Erythroblast (primary cell): ENCODE results near the gene PGAP1.

Source experiments
- DNase-seq, 2 experiments: peaks; one replicate each; lab custom pipeline; 2025; lab: John Stamatoyannopoulos, UW
- GATA1 ChIP-seq: IDR thresholded peaks from 2 replicates; pipeline ENCODE4 v1.6.1; 2011; ENCODE audit warnings: low read depth, mild to moderate bottlenecking, control low read depth, low read length, moderate library complexity
- POLR2A ChIP-seq: IDR thresholded peaks from 2 replicates; pipeline ENCODE4 v1.6.1; 2011; ENCODE audit warnings: mild to moderate bottlenecking, low read length

The PGAP1 gene, protein sequence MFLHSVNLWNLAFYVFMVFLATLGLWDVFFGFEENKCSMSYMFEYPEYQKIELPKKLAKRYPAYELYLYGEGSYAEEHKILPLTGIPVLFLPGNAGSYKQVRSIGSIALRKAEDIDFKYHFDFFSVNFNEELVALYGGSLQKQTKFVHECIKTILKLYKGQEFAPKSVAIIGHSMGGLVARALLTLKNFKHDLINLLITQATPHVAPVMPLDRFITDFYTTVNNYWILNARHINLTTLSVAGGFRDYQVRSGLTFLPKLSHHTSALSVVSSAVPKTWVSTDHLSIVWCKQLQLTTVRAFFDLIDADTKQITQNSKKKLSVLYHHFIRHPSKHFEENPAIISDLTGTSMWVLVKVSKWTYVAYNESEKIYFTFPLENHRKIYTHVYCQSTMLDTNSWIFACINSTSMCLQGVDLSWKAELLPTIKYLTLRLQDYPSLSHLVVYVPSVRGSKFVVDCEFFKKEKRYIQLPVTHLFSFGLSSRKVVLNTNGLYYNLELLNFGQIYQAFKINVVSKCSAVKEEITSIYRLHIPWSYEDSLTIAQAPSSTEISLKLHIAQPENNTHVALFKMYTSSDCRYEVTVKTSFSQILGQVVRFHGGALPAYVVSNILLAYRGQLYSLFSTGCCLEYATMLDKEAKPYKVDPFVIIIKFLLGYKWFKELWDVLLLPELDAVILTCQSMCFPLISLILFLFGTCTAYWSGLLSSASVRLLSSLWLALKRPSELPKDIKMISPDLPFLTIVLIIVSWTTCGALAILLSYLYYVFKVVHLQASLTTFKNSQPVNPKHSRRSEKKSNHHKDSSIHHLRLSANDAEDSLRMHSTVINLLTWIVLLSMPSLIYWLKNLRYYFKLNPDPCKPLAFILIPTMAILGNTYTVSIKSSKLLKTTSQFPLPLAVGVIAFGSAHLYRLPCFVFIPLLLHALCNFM

DNA sequence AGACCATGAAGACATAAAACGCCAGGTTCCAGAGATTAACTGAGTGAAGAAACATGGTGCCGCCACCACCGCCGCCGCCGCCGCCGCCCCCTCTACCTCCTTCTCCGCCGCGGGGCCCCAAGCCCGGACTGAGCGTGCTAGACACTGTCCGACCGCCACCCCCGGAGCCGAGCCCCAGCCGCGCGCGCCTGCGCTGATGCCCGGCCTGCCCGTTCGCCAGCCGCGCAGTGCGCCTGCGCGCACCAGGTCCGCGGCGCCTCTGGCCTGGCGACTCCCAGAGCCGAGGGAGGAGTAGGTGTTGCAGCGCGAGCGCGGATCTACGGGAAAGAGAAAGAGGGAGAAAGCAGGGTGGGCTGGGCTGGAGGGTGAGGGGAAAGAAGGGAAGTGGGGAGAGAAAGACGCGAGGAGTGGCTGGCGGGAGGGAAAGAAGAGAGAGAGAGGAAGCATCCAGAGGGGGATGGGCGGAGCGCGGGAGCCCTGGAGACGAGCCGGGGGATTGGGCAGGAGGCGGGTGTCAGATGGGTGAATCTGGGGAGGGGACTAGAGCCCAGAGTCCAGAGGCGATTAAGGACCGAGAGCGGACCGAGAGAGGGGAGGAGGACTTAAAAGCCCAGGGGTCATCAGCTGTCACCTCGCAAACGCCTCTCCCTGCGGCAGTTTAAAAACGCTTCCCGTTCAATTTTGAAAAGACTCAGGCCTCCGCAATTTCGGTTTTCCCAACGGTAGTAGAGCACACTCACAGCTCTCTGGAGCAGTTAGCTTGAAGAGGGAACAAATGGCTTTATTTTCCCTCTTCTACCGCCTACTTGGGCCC, at the start of gene PGAP1:
PGAP1 (minus strand) TSS at position 146 of the 814 bp plus-strand sequence; CDS start at position 55, 91 bp downstream.
- TF ChIP-seq POLR2A (peak; percentile 17), GATA1 (no peak)
- DNase-seq = peak; percentile 85 to 90

DNA sequence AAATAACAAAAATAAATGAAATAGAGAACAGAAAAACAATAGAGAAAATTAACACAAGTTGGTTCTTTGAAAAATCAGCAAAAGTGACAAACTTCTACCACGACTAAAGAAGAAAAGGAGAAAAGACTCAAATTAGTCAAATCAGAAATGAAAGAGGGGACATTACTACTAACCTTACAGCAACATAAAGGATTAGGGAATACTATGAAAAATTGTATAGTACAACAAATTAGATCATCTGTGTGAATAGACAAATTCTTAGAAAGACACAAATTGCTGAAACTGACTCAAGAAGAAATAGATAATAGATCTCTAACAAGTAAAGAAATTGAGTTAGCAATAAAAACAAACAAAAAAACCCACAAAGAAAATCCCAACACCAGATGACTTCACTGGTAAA, 48.5 kb upstream of the PGAP1 start:
- DNase-seq = no peak
- TF ChIP-seq POLR2A (no peak), GATA1 (no peak)

DNA sequence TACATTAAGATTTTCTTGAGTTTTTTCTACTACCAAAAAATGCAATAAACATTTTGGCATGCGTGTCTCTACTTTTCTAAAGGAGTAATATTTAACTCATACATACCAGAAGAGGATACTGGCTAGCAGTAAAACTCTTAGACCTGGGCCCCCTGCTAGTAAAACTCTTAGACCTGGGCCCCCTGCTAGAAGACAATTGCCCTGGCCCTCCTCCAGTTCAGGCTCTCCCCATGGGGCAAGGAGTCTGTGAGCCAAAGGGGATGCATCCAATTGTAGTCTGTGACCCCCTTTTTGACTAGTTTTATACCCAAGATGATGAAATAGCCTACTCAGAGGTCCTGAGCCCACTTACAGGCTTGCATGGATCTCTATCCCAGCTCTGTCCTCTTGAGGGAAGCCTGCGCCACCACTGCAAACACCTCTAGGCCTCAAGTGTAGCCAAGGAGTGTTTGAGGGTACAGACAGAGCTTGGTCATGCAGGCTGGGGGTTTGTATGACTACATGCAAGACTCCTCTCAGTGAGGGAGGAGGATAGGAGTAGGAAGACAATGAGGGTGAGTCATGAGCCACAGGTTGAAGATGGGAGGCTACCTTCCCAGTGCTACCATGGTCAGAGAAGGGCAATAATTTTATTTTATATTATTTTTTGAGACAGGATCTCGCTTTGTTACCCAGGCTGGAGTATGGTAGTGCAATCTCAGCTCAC, 45.2 kb upstream of the PGAP1 start:
- TF ChIP-seq GATA1 = no peak
- no peak for TF ChIP-seq POLR2A
- DNase-seq = no peak

DNA sequence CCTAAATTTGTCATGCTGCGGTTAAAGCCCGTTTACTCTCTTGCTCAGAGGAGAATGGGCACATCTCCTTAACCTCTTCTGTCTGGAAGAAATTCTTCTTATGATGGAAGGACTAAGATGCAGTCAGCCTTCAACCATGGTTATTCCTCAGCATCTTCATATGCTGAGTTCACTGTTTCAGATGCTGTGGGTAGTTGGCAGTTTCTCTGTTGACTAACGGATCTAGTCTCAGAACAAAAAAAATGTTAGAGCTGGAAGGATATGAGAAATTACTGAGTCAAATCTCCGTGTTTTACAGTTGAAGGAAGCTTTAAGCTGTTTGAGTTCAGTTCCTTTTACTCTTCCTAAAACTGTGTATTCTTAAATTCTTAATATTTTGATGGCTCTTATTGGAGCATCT, 43.6 kb upstream of the PGAP1 start:
- no peak for TF ChIP-seq POLR2A
- TF ChIP-seq GATA1 = no peak

DNA sequence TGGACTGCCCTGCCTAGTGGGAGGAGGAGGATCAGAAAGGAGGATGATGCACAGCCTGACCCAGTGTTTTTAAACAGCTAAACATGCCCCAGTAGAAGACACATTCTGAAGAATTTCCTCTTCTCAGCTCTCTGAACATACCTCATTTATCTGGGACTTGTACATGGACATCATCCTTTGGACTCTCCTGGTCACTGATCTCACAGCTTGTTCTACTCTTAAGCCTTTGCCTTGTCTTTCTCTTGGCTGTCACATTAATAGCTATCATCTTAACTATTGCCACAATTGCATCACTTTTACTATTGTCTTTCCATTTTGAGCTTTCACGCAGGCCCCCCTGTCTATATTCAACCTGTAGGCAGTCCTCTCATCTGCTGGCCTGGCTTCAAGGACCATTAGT, 42.0 kb upstream of the PGAP1 start:
- TF ChIP-seq POLR2A = no peak
- TF ChIP-seq GATA1 = no peak
- DNase-seq = no peak

More for the DNA sequence above, 43.6 kb upstream of the PGAP1 start:
- no peak for DNase-seq

DNA sequence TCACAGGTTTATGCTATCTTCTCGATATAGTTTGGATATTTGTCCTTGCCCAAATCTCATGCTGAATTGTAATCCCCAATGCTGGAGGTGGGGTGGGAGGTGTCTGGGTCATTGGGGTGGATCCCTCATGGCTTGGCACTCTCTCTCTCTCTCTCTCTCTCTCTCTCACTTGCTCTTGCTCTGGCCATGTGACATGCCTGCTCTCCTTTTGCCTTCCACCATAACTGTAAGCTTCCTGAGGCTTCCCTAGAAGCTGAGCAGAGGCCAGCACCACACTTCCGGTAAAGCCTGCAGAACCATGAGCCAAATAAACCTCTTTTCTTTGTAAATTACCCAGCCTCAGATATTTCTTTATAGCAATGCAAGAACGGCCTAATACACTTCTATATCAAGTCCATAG, 41.3 kb upstream of the PGAP1 start:
- DNase-seq = no peak
- TF ChIP-seq GATA1 (no peak), POLR2A (no peak)

DNA sequence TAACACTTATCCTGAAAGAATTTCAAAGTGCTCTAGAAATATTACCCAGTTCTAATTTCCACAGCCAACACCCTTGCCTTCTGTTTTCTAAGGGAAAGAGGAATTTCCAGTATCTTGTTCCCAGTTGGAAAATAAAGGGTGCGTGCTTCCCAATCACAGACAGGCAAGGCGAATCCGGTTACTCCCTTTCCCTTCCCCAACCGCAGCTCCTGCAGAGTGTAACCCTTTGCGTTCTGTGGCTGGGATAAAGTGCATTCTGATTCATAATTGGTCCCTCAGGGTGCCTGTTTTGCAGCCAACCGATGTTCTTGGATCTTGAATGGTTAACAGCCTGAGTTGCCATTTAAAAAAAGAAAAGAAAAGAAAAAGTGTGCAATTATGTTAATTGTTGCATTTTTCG, 40.6 kb upstream of the PGAP1 start:
- no peak for TF ChIP-seq GATA1
- no peak for TF ChIP-seq POLR2A
- no peak for DNase-seq

DNA sequence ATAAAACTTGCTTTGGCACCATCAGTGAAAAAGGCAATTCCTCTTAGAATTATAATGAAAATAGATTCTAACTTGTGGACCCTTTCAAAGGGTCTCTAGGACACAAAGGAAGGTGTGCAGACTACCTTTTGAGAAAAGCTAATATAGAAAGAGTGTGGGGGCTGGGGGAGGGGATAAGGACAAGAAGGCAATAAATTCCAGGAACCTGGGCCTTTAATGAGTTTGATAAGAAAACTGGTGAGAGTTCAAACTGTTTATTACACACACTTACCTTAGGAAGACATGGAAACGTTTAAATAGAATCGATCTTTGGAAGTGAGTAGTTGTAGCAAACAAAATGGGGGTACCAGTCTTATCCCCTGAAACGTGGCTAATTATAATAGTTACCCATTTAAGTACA, 39.6 kb upstream of the PGAP1 start:
- TF ChIP-seq GATA1 (no peak), POLR2A (no peak)
- no peak for DNase-seq

DNA sequence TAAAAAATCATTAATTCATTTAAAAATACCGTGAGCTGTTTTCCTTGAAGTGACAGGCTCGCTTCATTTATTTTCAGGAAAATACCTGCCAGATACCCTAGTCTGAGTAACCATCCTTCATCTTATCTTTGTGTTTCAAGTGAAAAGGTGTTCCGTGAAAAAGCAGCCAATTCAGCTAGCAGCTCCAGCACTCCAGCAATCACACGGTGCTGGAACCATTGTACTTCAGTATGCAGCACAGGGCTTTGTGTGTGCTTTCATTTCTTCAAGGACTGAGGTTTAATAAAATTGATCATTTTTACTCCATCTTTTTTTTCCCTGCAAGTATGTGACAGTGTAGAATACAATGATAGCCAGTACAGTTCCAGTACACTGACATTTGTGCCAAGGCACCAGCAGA, 39.1 kb upstream of the PGAP1 start:
- no peak for DNase-seq
- TF ChIP-seq GATA1 (no peak), POLR2A (no peak)

DNA sequence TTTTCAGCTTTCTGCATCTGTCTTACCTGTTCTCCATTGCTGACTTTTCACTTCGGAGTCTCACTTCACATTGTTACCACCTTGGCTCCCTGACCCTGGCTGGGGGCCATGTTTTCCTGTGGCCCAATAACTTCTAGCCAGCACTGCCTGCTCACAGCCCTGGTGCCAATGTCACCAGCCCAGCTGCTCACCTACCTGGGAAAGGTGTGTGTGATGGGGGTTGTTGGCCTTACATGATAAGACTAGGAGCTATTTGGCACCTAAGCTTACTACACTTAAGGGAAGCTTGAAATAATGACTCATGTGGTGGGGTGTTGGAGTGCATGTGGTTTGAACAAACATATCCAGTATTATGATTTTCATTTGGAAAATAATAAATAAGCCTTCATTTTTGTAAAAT, 37.5 kb upstream of the PGAP1 start:
- no peak for DNase-seq
- TF ChIP-seq GATA1 (no peak), POLR2A (no peak)

DNA sequence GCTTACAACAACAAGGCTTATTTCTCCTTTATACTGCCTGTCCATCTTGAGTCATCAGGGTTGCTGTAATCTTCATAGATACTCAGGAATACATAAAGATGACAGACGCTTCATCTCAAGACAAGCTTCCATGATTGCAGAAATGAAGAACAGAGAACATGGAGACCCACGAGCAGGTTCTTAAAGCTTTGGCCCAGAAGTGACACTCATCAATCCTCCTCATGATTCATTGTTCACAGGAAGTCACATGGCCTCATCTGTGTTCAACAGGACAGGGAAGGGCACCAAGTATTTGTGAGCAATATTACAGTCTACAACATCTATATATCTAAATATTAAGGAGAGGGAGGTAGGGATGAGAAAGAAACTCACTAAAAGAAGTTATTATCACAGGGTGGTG, 36.5 kb upstream of the PGAP1 start:
- DNase-seq = no peak
- TF ChIP-seq POLR2A (no peak), GATA1 (no peak)

DNA sequence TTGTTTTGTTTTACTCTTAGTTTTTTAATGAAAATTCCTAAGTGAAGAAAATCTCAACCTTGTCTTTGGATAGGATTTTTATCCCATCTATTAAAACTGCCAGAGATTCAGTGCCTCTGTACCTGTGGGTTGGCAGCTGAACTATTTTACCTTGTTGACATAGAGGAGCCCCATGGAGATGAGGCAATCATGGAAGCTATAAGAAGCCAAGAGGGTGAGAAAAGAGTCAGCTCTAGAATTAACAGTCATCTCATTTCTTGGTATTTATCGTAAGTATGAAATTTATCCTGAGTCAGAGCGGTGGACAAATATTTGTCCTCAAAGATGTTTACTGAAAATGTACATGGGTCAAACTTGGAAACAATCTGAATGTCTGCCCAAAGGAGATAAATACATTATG, 35.8 kb upstream of the PGAP1 start:
- DNase-seq = no peak
- TF ChIP-seq GATA1 (no peak), POLR2A (no peak)

DNA sequence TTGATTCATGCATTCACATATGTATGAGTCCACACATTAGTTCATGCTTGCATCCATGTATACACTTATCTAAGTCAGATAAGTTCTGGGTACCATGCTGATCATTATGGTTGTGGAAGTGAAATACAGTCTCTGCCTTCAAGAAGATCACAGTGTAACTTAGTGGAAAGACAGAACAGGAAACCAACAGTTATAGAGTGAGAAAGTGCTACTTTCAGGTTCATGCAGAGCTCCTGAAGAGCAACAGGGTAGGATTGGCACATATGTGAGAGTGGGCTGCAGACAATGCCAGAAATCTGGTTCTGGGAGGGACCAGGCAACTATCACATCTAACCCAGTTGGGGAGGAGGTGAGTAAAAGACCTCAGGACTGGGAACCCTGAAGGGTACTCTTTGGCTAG, 35.4 kb upstream of the PGAP1 start:
- TF ChIP-seq POLR2A (no peak), GATA1 (no peak)
- no peak for DNase-seq
